NT2/D1 (cell line): ENCODE data around the gene ARVCF.

Experiments used
- SUZ12 ChIP-seq: IDR thresholded peaks from 2 replicates; pipeline ENCODE4 v1.6.1; 2011; ENCODE audit not compliant: insufficient read length, insufficient read depth; ENCODE audit errors: extremely low read depth
- YY1 ChIP-seq: IDR thresholded peaks from 2 replicates; pipeline ENCODE4 v1.6.1; 2011; ENCODE audit not compliant: insufficient read length, insufficient read depth
- ZNF274 ChIP-seq: IDR thresholded peaks from 2 replicates; pipeline ENCODE4 v1.6.1; 2011; ENCODE audit warnings: mild to moderate bottlenecking, low read depth, low read length

DNA sequence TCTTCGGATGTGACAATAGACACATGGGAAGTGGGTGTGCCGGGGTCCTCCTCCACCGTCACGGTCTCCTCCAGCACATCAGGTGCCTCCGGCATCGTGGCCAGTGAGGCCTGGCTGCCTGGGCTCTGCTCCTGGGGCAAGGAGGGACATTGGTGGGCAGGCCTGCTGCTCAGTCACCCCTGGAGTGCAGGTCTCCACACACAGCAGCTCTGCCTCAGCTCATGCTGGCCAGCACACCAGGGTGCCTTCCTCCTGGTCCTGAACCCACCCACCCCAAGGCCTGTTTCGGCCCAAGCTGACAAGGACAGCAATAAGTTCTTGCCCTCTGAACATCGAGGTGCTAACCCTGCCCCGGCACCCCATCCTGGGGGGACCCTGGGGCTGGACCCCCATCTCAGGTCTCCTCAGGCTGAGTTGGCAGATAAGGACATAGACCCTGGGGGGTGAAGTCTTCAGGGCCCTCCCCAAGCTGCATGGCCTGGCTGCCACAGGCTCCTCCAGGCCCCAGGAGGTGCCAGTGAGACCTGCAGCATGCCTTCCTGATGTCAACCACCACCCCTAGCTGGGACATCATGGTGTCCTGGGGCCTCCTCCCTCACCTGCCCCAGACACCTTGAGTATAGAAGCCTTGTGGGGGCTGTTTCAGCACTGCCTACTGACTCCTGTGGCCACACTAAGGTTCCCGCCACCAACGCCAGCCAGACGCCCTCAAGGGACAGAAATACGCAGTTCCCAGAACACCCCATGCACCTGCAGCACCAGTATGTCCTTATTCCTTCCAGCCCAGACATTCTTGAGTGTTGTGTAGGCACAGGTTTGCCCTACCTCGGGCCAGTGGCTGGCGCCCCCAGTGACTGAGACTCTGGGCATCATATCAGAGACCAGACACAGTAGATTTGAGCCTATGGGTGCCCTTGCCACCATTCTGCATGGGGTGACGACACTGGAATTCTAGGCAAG is 34.4 kb downstream of the ARVCF start:
- TF ChIP-seq YY1 = no peak
- no peak for TF ChIP-seq ZNF274
- no peak for TF ChIP-seq SUZ12
